RWPE1 (cell line): ENCODE measurements around the gene SYNE1.

Source experiments
- CTCF ChIA-PET: fragments of 350-600 bp; sonication (Branson Sonifier 250); formaldehyde crosslinking; extraction: SDS; loops from one replicate; lab custom pipeline; 2021; lab: Yijun Ruan, JAX
- POLR2A ChIA-PET: fragments of 400-600 bp; formaldehyde crosslinking; extraction: SDS; loops from one replicate; lab custom pipeline; 2020; ENCODE audit warnings: antibody characterized with exemption; ENCODE audit not compliant: low non-redundant PET; lab: Yijun Ruan, JAX
- DNase-seq: peaks from one replicate; pipeline ENCODE4 v3.0.0; 2012; ENCODE audit warnings: low spot score
- H3K27ac ChIP-seq: fragments of 450-650 bp; 2 replicates; pipeline ENCODE4 v1.5.1; 2017
- CTCF ChIP-seq: fragments of 450-650 bp; conservative IDR thresholded peaks from 2 replicates; pipeline ENCODE4 v1.5.1; 2017; ENCODE audit warnings: low read depth, mild to moderate bottlenecking

SYNE1 gene

GRCh38 chr6:152398316-152398715, 238.8 kb downstream of the SYNE1 start:
- CTCF ChIA-PET: no interaction called here

GRCh38 chr6:152394303-152394702, 242.9 kb downstream of the SYNE1 start:
- DNase-seq: no peak
- ChIA-PET CTCF (no interaction called here), POLR2A (no interaction called here)
- no peak for TF ChIP-seq CTCF
- H3K27ac ChIP-seq: no peak overlapping the region

More at GRCh38 chr6:152398316-152398715, 238.8 kb downstream of the SYNE1 start:
- TF ChIP-seq CTCF: no peak
- DNase-seq: no peak
- POLR2A ChIA-PET: no interaction called here
- H3K27ac ChIP-seq: no peak overlapping the region

GRCh38 chr6:152391179-152391880, 245.8 kb downstream of the SYNE1 start:
- DNase-seq: no peak
- H3K27ac ChIP-seq: no peak overlapping the region
- ChIA-PET CTCF (interaction anchor here (0.5 to 0.6 kb wide), 3 partner anchors 55 to 1153 kb away, joined by 3 to 4 read pairs (median 3); no protein-coding TSS in a partner anchor), POLR2A (no interaction called here)
- TF ChIP-seq CTCF: no peak

GRCh38 chr6:152387091-152387490, 250.1 kb downstream of the SYNE1 start:
- ChIA-PET POLR2A (no interaction called here), CTCF (no interaction called here)

GRCh38 chr6:152386131-152386530, 251.0 kb downstream of the SYNE1 start:
- no peak for DNase-seq
- POLR2A ChIA-PET: no interaction called here
- TF ChIP-seq CTCF: no peak
- no peak overlapping the region for H3K27ac ChIP-seq
- CTCF ChIA-PET: no interaction called here

More at GRCh38 chr6:152387091-152387490, 250.1 kb downstream of the SYNE1 start:
- no peak overlapping the region for H3K27ac ChIP-seq
- no peak for TF ChIP-seq CTCF
- no peak for DNase-seq

GRCh38 chr6:152380993-152381898, 255.9 kb downstream of the SYNE1 start:
- ChIA-PET CTCF (interaction anchor here (0.6 kb wide), 2 partner anchors 512 to 517 kb away, joined by 3 to 5 read pairs; no protein-coding TSS in a partner anchor), POLR2A (no interaction called here)
- peak overlapping the region; percentile 77 for H3K27ac ChIP-seq
- peak; percentile 41 for DNase-seq
- TF ChIP-seq CTCF: no peak
